HepG2 (cell line): ENCODE measurements around the gene RPL22L1. TPM values are rescaled to one million over a fixed set of nuclear protein-coding genes. Genes with fewer than 3 reads are reported as not detected.

Source experiments
- ATAC-seq: fragments of 200-7000 bp; cut with Tn5 transposase; 3 replicates; pipeline ENCODE4 v1.9.1; 2020; ENCODE audit warnings: mild to moderate bottlenecking, moderate library complexity
- BruUV-seq: library from RNA; stranded (reverse); fragments of 400-500 nt; replicated peaks from 2 replicates; lab custom pipeline; 2021; lab: Mats Ljungman, UMichigan
- CTCF ChIA-PET: fragments of 300-600 bp; formaldehyde crosslinking; extraction: SDS; loops from one replicate; lab custom pipeline; 2021; ENCODE audit warnings: low total read pairs, inconsistent platforms, low intra/inter-chr PET ratio; lab: Yijun Ruan, JAX
- POLR2A ChIA-PET: fragments of 350-600 bp; sonication (Branson Sonifier 250); formaldehyde crosslinking; loops from one replicate; lab custom pipeline; 2020; ENCODE audit warnings: antibody characterized with exemption, inconsistent platforms; lab: Yijun Ruan, JAX
- DNase-seq: peaks from one replicate; pipeline ENCODE4 v3.0.0-alpha.2; 2015; ENCODE audit warnings: low spot score
- FAIRE-seq: peaks from 3 replicates; lab custom pipeline; 2011; peaks lifted over from hg19 to GRCh38; lab: Jason Lieb, UNC
- H2AFZ ChIP-seq: one replicate; pipeline ENCODE4 v1.6.1; 2011; ENCODE audit warnings: low read length, inconsistent platforms
- H3K27ac ChIP-seq: fragments of 300-600 bp; 3 replicates; pipeline ENCODE4 v1.8.0; 2011; ENCODE audit warnings: mixed run types, mild to moderate bottlenecking, mixed read lengths, low read length, inconsistent platforms; ENCODE audit not compliant: insufficient read depth; ENCODE audit errors: extremely low read length
- H3K27me3 ChIP-seq, 2 experiments: fragments of 200-600 bp in 1 of 2; 2 replicates in 1 of 2; 3 replicates in 1 of 2; pipeline versions ENCODE4 v1.6.0 to v1.8.0; 2011; ENCODE audit warnings: low read length in 2 of 2, mild to moderate bottlenecking in 2 of 2, moderate library complexity in 2 of 2, inconsistent platforms in 1 of 2; ENCODE audit not compliant: insufficient read depth in 2 of 2, control insufficient read depth in 1 of 2
- H3K36me3 ChIP-seq, 2 experiments: fragments of 200-600 bp in 1 of 2; replicated peaks in 1 of 2; 2 replicates in 1 of 2; 3 replicates in 1 of 2; pipeline versions ENCODE4 v1.5.1 to v1.8.0; 2011; ENCODE audit warnings: low read length in 2 of 2, inconsistent platforms in 1 of 2; ENCODE audit not compliant: insufficient read depth in 2 of 2, control insufficient read depth in 1 of 2
- H3K4me1 ChIP-seq: 2 replicates; pipeline ENCODE4 v1.5.1; 2012; ENCODE audit warnings: low read length, inconsistent platforms; ENCODE audit not compliant: insufficient read depth
- H3K4me2 ChIP-seq: 2 replicates; pipeline ENCODE4 v1.6.0; 2011; ENCODE audit warnings: low read depth, low read length, inconsistent platforms
- H3K4me3 ChIP-seq, 3 experiments: fragments of 200-600 bp in 1 of 3; sonication (generic), shearing (Covaris generic) in 1 of 3; replicated peaks in 1 of 3; 2 replicates each; pipeline ENCODE4 v1.5.1; 2011 to 2016; ENCODE audit warnings: low read length in 3 of 3, inconsistent platforms in 2 of 3, low read depth in 2 of 3, mild to moderate bottlenecking in 2 of 3, control low read depth in 1 of 3, mixed read lengths in 1 of 3; ENCODE audit not compliant: insufficient read depth in 1 of 3
- H3K79me2 ChIP-seq: one replicate; pipeline ENCODE4 v1.6.1; 2011; ENCODE audit warnings: low read length, inconsistent platforms; ENCODE audit not compliant: insufficient read depth
- H3K9ac ChIP-seq: 2 replicates; pipeline ENCODE4 v1.6.0; 2011; ENCODE audit warnings: mild to moderate bottlenecking, low read depth, low read length, inconsistent platforms; ENCODE audit not compliant: insufficient read depth
- H3K9me3 ChIP-seq: 2 replicates; pipeline ENCODE4 v1.5.1; 2012; ENCODE audit warnings: mild to moderate bottlenecking, low read length
- H4K20me1 ChIP-seq: 2 replicates; pipeline ENCODE4 v1.6.0; 2011; ENCODE audit warnings: inconsistent platforms, mild to moderate bottlenecking, low read length, moderate library complexity; ENCODE audit not compliant: insufficient read depth
- ARNT ChIP-seq: fragments of 450-650 bp; IDR thresholded peaks from 2 replicates; pipeline ENCODE4 v1.6.1; 2017
- ATAD3A ChIP-seq: sonication (generic); formaldehyde crosslinking; IDR thresholded peaks from 2 replicates; pipeline ENCODE4 v1.4.0; 2020; ENCODE audit warnings: missing genetic modification reagents
- ATF5 ChIP-seq: sonication (generic); formaldehyde crosslinking; IDR thresholded peaks from 2 replicates; pipeline ENCODE4 v1.4.0; 2020; ENCODE audit warnings: mild to moderate bottlenecking, low read depth, missing genetic modification reagents
- BCLAF1 ChIP-seq: fragments of 450-650 bp; IDR thresholded peaks from 2 replicates; pipeline ENCODE4 v1.6.1; 2017; ENCODE audit warnings: mild to moderate bottlenecking
- CREB3 ChIP-seq: sonication (generic); formaldehyde crosslinking; IDR thresholded peaks from 2 replicates; pipeline ENCODE4 v1.5.0; 2020; ENCODE audit warnings: missing genetic modification reagents
- IKZF1 ChIP-seq: fragments of 450-650 bp; IDR thresholded peaks from 2 replicates; pipeline ENCODE4 v1.7.1; 2016
- MEF2D ChIP-seq: sonication (generic); formaldehyde crosslinking; IDR thresholded peaks from 2 replicates; pipeline ENCODE4 v1.5.1; 2020; ENCODE audit warnings: mild to moderate bottlenecking, missing genetic modification reagents
- TFE3 ChIP-seq: IDR thresholded peaks from 2 replicates; pipeline ENCODE4 v1.6.1; 2016
- ZBTB26 ChIP-seq: IDR thresholded peaks from 2 replicates; pipeline ENCODE4 v1.6.1; 2016; ENCODE audit warnings: missing compliant biosample characterization, missing genetic modification reagents, borderline replicate concordance
- ZIK1 ChIP-seq: sonication (generic); formaldehyde crosslinking; IDR thresholded peaks from 2 replicates; pipeline ENCODE4 v1.5.0; 2020; ENCODE audit warnings: mild to moderate bottlenecking, low read depth, missing genetic modification reagents, borderline replicate concordance
- ZKSCAN1 ChIP-seq: fragments of 150-350 bp; IDR thresholded peaks from 2 replicates; pipeline ENCODE4 v1.6.1; 2014; ENCODE audit warnings: low read length
- ZNF687 ChIP-seq: sonication (generic); formaldehyde crosslinking; IDR thresholded peaks from 2 replicates; pipeline ENCODE4 v1.5.1; 2020; ENCODE audit warnings: mild to moderate bottlenecking, missing genetic modification reagents, moderate library complexity
- WGBS: methylation state at CpG from one replicate; pipeline ENCODE4 v1.1.6; 2017; ENCODE audit warnings: low lambda C conversion rate; 5-methylcytosine and 5-hydroxymethylcytosine counted together
- in situ Hi-C: cut with HindIII; loops from 2 replicates; pipeline ENCODE4 v1.10.0; 2017; ENCODE audit warnings: low pct_unique_long_range_greater_than_20kb; ENCODE audit not compliant: extremely low pct_ligation_motif_present
- intact Hi-C: fragments of 100-400 bp; cut with micrococcal nuclease; formaldehyde crosslinking; loops from one replicate; pipeline ENCODE4 v1.10.0; 2022; ENCODE audit not compliant: unreplicated experiment
- polyA plus RNA-seq, 8 experiments: library from polyadenylated mRNA; depleted of rRNA in 3 of 8; stranded (reverse) in 7 of 8; unstranded in 1 of 8; fragments of >200 nt; fragmentation: Illumina TruSeq in 4 of 8; extraction: Trizol in 4 of 8; gene quantifications; 2 replicates each; pipeline versions ENCODE4 v1.2.1 to v1.2.3, GENCODE V29; 2011 to 2016; ENCODE audit warnings: low read depth in 4 of 8, missing spikeins in 1 of 8, mixed read lengths in 1 of 8; ENCODE audit not compliant: insufficient read depth in 1 of 8
- total RNA-seq, 5 experiments: library from RNA; depleted of rRNA; stranded (reverse); fragments of >200 nt; fragmentation: Illumina TruSeq; extraction: Trizol; gene quantifications; 2 replicates each; pipeline ENCODE4 v1.2.3, GENCODE V29; 2016; ENCODE audit warnings: low read depth in 1 of 5

RPL22L1 gene
- total and polyA plus RNA-seq, 2 of the 13 experiments (the other 11 are each of a cell fraction or from before 2014, with no cell fraction given), result 42.7 to 152 TPM

GRCh38 chr3:170863816-170864215, 6.2 kb downstream of the RPL22L1 start:
- WGBS, result 37% methylated on average over 4 of the region's 4 CpGs
- TF ChIP-seq ZKSCAN1 (no peak), BCLAF1 (no peak), ATF5 (CRISPR knock-in tag) (no peak), ZBTB26 (no peak), TFE3 (CRISPR knock-in tag) (no peak), IKZF1 (no peak), ARNT (no peak), CREB3 (CRISPR knock-in tag) (no peak), MEF2D (CRISPR knock-in tag) (no peak), ZNF687 (CRISPR knock-in tag) (no peak), ATAD3A (CRISPR knock-in tag) (no peak), ZIK1 (CRISPR knock-in tag) (no peak)

More at GRCh38 chr3:170863816-170864215, 6.2 kb downstream of the RPL22L1 start:
- H2AFZ ChIP-seq, result no peak overlapping the region
- ATAC-seq (0 out of 3 replicates have a peak, but pooled peaks have one; percentile 3), DNase-seq (no peak), FAIRE-seq (no peak)
- no peak overlapping the region for H3K9ac ChIP-seq
- no peak overlapping the region for H3K4me2 ChIP-seq
- peaks cover 10% of the 10 kb centered on the region for H3K79me2 ChIP-seq
- POLR2A ChIA-PET, result no interaction called here
- in situ Hi-C loops, result no loop called here
- H3K4me3 ChIP-seq, result no peak overlapping the region
- H3K4me1 ChIP-seq, result peaks cover 29% of the 10 kb centered on the region
- intact Hi-C loops, result no loop called here
- CTCF ChIA-PET, result no interaction called here
- H3K27me3 ChIP-seq, result no peaks in the 10 kb centered on the region
- H4K20me1 ChIP-seq, result peaks cover 19% of the 10 kb centered on the region
- H3K27ac ChIP-seq, result no peak overlapping the region
- no peaks in the 10 kb centered on the region for H3K9me3 ChIP-seq
- peaks cover 3 to 20% of the 10 kb centered on the region in 2 experiments; a peak in 4 of 5 replicates for H3K36me3 ChIP-seq
- BruUV-seq, result no TSS peak
